Skeletal muscle satellite cell (primary cell): ENCODE measurements around the gene HLF.

ENCODE experiments used
- H3K27me3 ChIP-seq: 2 replicates; pipeline ENCODE4 v1.7.0; 2013; ENCODE audit warnings: low read length; ENCODE audit not compliant: control insufficient read depth, insufficient read depth
- H3K36me3 ChIP-seq: 2 replicates; pipeline ENCODE4 v1.7.0; 2013; ENCODE audit warnings: mild to moderate bottlenecking, control low read depth, low read length; ENCODE audit not compliant: insufficient read depth
- H3K4me1 ChIP-seq: 2 replicates; pipeline ENCODE4 v1.7.0; 2013; ENCODE audit warnings: low read length; ENCODE audit not compliant: control insufficient read depth, insufficient read depth
- H3K4me2 ChIP-seq: 2 replicates; pipeline ENCODE4 v1.7.0; 2013; ENCODE audit warnings: mild to moderate bottlenecking, low read length
- H3K4me3 ChIP-seq: 2 replicates; pipeline ENCODE4 v1.7.0; 2013; ENCODE audit warnings: low read length
- H3K9ac ChIP-seq: 2 replicates; pipeline ENCODE4 v1.7.0; 2013; ENCODE audit warnings: mild to moderate bottlenecking, low read depth, low read length, moderate library complexity
- H3K9me3 ChIP-seq: replicated peaks from 2 replicates; pipeline ENCODE4 v1.7.0; 2013; ENCODE audit warnings: mild to moderate bottlenecking, control low read depth, low read length

The HLF gene

GRCh38 chr17:55258578-55259135 lies 6.1 kb upstream of the HLF start:
- H3K4me3 ChIP-seq = no peak overlapping the region
- no peaks in the 10 kb centered on the region for H3K9me3 ChIP-seq
- no peak overlapping the region for H3K4me2 ChIP-seq
- no peak overlapping the region for H3K9ac ChIP-seq
- no peaks in the 10 kb centered on the region for H3K4me1 ChIP-seq
- no peaks in the 10 kb centered on the region for H3K36me3 ChIP-seq
- H3K27me3 ChIP-seq = peaks cover 58% of the 10 kb centered on the region

GRCh38 chr17:55259684-55260111 lies 5.1 kb upstream of the HLF start:
- Histone ChIP-seq H3K4me3 (no peak overlapping the region), H3K36me3 (no peaks in the 10 kb centered on the region), H3K4me1 (peaks cover 5% of the 10 kb centered on the region), H3K27me3 (peaks cover 68% of the 10 kb centered on the region), H3K4me2 (no peak overlapping the region), H3K9ac (no peak overlapping the region), H3K9me3 (no peaks in the 10 kb centered on the region)

GRCh38 chr17:55261311-55261710 lies 3.4 kb upstream of the HLF start:
- no peak overlapping the region for H3K4me2 ChIP-seq
- H3K27me3 ChIP-seq = peaks cover 70% of the 10 kb centered on the region
- peaks cover 10% of the 10 kb centered on the region for H3K4me1 ChIP-seq
- H3K9me3 ChIP-seq = no peaks in the 10 kb centered on the region
- no peak overlapping the region for H3K9ac ChIP-seq
- no peak overlapping the region for H3K4me3 ChIP-seq
- no peaks in the 10 kb centered on the region for H3K36me3 ChIP-seq

- peak overlapping the region; percentile 73 for H3K4me2 ChIP-seq
- H3K36me3 ChIP-seq = no peaks in the 10 kb centered on the region
- H3K27me3 ChIP-seq = peaks cover 82% of the 10 kb centered on the region
- H3K4me1 ChIP-seq = peaks cover 10% of the 10 kb centered on the region
- H3K9ac ChIP-seq = no peak overlapping the region
- no peak overlapping the region for H3K4me3 ChIP-seq
- no peaks in the 10 kb centered on the region for H3K9me3 ChIP-seq
These were observed 1.0 kb upstream of the HLF start for GRCh38 chr17:55263569-55264277.

GRCh38 chr17:55264278-55264644 lies 499 bp upstream of the HLF start:
- peak overlapping the region; percentile 60 for H3K4me3 ChIP-seq
- no peaks in the 10 kb centered on the region for H3K9me3 ChIP-seq
- no peak overlapping the region for H3K9ac ChIP-seq
- H3K36me3 ChIP-seq = no peaks in the 10 kb centered on the region
- peaks cover 82% of the 10 kb centered on the region for H3K27me3 ChIP-seq
- peaks cover 10% of the 10 kb centered on the region for H3K4me1 ChIP-seq
- H3K4me2 ChIP-seq = peak overlapping the region; percentile 73

GRCh38 chr17:55265311-55266021 lies 706 bp downstream of the HLF start:
- H3K9me3 ChIP-seq = no peaks in the 10 kb centered on the region

GRCh38 chr17:55266051-55266957 lies 1.5 kb downstream of the HLF start:
- Histone ChIP-seq H3K27me3 (peaks cover 83% of the 10 kb centered on the region), H3K9me3 (no peaks in the 10 kb centered on the region), H3K9ac (no peak overlapping the region), H3K4me1 (peaks cover 10% of the 10 kb centered on the region), H3K4me3 (no peak overlapping the region), H3K36me3 (no peaks in the 10 kb centered on the region), H3K4me2 (no peak overlapping the region)

More at GRCh38 chr17:55265311-55266021, 706 bp downstream of the HLF start:
- no peak overlapping the region for H3K9ac ChIP-seq
- no peaks in the 10 kb centered on the region for H3K36me3 ChIP-seq
- peaks cover 87% of the 10 kb centered on the region for H3K27me3 ChIP-seq
- peaks cover 10% of the 10 kb centered on the region for H3K4me1 ChIP-seq
- peak overlapping the region; percentile 60 for H3K4me3 ChIP-seq
- peak overlapping the region; percentile 73 for H3K4me2 ChIP-seq

- Histone ChIP-seq H3K27me3 (peaks cover 75% of the 10 kb centered on the region), H3K4me2 (no peak overlapping the region), H3K4me3 (no peak overlapping the region)
These were observed 2.4 kb downstream of the HLF start for GRCh38 chr17:55266958-55267688.

GRCh38 chr17:55267777-55268648 lies 3.3 kb downstream of the HLF start:
- Histone ChIP-seq H3K4me1 (peaks cover 11% of the 10 kb centered on the region), H3K4me2 (no peak overlapping the region), H3K27me3 (peaks cover 69% of the 10 kb centered on the region), H3K9ac (no peak overlapping the region), H3K36me3 (no peaks in the 10 kb centered on the region), H3K4me3 (no peak overlapping the region), H3K9me3 (no peaks in the 10 kb centered on the region)

More at GRCh38 chr17:55266958-55267688, 2.4 kb downstream of the HLF start:
- Histone ChIP-seq H3K4me1 (peaks cover 10% of the 10 kb centered on the region), H3K9ac (no peak overlapping the region), H3K36me3 (no peaks in the 10 kb centered on the region), H3K9me3 (no peaks in the 10 kb centered on the region)
